ENCODE results near the gene METTL22.

Gene METTL22

DNA sequence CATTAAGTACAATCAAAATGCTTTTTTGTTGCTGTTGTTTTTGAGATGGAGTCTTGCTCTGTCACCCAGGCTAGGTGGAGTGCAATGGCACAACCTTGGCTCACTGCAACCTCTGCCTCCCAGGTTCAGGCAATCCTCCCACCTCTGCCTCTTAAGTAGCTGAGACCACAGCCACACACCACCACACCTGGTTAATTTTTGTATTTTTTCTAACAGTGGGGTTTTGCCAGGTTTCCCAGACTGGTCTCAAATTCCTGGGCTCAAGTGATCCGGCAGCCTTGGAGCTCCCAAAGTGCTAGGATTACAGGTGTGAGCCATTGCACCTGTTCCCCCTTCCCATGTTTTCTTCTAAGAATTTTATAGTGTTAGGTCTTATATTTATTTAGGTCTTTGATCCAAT is 48.0 kb downstream of the METTL22 start:
- DNase-seq, result no peak

DNA sequence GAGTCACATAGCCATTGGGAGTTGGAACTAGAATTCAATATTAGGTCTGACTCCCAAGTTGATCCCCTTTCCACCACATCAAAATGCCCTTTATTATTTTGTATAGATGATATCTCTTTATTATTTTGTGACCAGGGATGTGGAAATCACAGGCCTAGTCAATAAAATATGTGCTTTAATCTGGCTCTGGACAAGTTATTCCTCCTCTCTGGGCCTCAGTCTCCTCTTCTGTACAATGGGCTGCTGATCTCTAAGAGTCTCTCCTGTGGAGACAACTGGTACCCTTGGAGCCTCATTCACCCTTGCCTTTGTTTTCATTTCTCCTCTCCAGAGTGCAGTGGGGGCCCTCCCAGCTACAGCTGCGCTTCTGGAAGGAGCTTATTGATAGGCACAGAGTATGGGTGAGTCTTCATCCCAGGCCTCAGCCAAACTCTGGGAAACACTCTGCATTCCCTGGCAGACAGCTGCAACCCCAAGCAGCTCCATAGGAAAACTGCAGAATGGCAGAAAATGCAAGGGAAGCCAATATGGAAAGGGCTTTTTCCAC is 48.6 kb downstream of the METTL22 start:
- no peak for DNase-seq

DNA sequence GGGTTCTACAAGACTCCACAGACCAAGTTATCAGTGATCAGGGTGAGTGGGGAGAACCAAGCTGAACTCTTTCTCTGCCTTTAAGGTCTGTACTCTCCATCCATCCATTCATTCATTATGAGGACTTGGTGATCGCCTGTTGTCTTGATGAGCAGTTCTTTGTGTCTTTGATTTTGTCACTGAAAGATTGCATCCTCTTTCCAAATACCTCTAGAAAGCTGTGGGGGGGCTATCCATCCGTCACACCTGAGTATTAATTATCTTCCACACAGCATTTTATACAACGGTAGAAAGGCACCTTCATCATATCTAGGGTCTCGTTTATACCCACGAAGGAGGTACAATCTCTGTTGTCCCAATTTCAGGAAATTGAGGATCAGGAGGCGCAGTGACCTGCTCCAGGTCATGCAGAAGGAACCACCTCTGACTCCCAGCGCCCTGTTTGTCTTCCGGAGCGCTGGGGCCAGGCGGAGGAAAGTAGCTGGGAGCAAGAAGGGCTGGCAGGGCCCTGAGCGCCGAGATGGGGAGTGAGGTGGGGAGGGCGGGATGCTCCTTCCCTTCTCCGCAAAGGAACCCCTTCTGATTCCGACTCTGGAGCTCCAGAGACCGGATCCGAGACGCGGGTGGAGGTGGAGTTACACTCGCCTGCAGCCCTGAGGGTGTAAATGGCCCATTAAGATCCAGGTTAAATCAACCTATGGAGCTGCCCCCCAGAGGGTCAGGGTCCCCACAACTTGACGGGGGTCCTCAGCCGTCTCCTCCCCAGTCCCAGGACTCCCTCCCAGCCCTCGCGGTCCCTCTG is 52.3 kb downstream of the METTL22 start:
- peak; percentile 61 for DNase-seq

DNA sequence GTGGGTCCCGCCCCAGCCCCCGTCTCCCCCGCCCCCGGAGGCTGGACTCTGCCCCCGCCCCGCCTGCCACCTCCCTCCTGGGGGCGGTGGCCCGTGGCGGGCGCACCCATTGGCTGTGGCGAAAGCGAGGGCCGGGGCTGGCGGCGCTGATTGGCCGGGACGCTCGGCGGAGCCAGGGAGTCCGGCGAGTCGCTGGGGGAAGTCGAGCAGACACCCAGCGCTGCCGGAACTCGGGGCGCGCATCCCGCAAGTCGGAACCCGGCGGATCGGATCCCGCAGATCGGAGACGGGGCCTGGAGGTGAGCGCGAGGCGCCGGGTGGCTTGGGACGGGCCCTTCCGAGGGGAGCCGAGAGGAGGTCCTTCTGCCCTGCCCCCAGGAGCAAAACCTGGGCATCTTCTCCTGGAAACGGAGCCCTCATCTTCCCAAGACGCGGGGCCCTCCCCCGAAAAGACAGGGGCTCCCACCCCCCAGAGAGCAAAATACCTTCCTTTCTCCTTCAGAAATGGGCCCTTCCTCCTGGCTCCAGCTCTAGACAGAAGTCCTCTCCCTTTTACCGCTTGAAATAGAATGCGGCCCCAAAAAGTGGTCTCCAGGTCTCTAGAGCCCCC is 53.0 kb downstream of the METTL22 start, which contains the start of gene ABAT:
TSS of gene ABAT (plus strand) at position 205 of the 610 bp plus-strand sequence. CDS start 61,123 bp downstream, outside the sequence.
- DNase-seq, result peak; percentile 90

DNA sequence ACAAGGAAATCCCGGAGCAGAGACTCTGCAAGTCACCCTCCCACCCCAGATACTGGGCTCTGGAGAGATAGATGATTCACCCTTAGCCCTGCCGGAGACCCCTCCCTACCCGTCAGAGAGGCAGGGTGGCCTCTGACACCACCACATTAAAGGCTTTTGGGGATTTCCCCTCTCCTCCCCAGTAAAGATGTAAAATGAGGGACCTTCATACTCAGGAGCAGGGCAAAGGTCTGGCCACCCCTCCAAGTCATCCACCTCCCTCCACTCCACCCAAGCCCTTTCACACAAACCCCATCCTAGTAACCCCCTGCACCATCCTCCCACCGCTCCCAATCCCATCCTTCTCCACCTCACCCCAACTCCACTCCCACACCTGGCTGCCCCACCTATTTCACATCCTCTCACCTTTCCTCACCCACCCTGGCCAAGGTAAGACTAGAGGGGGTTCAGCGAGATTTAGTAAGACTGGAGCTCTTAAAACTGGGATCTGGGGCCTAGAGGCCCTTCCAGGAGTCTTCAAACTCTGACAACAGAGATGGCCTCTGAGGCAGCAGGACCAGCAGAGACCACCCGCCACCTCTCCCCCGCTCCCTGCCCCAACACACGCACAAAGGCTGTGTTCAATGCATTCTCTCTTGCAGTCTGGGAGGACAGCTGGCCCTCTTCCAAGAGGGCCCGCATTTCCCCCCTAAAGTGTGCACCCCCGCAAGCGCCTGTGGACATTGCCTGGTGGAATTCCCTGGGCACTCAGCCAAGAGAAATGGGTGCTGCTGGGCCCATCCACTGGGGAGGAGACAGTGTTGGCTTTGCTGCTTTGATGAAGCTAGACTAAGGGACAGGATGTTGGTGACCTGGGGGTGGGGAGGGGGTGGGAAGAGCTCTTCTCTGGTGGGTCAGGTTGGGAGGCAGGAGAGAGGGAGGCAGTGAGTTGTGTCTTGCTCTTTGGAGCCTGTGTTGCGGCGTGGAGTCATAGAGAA is 54.0 kb downstream of the METTL22 start:
- DNase-seq, result no peak

DNA sequence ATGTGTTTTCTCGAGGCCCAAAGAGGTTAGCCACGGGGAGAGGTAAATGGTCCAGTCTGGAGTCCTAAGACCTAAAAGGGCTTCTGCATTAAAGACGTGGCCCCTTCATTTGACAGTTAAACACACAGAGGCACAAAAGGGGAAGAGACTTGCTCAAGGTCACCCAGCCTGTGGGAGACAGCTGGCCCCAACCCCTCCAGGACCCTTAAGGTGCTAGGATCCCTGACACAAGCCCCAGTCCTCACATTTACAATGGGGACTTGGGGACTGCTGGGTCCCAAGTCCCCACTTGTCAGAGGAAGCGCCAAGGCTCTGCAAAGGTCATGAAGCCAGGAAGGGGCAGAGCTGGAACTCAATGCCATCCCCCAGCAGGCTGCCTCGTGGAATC is 54.7 kb downstream of the METTL22 start:
- DNase-seq, result no peak

DNA sequence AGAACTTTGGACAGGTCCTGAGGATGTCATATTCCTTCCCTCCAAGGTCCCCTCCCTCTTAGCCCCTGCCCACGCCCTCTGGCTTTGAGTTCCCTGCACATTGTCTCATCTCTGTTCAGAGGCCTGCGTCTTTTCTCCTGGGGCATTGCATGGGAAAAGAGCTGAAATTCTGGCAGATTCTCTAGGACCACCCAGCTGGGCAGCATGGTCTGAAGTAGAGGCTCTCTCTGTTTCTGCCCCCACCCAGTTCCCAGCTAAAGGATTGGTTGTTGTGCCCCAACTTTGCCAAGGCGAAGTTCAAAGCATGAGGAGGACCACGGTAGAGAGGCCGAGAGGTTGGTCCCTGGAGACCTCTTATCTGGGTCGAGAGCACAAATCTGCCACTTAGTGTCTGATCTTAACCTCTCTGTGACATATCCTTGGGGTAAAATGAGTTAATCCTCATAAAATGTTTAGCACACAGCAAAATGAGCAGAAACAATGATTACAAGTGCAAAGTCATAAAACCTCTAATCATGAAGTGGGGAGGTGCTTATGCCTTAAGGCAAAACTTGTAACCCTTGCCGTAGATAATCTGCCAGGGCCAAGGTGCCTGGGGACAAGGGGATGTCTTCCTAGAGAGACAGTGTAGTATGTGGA is 55.4 kb downstream of the METTL22 start:
- DNase-seq, result no peak

DNA sequence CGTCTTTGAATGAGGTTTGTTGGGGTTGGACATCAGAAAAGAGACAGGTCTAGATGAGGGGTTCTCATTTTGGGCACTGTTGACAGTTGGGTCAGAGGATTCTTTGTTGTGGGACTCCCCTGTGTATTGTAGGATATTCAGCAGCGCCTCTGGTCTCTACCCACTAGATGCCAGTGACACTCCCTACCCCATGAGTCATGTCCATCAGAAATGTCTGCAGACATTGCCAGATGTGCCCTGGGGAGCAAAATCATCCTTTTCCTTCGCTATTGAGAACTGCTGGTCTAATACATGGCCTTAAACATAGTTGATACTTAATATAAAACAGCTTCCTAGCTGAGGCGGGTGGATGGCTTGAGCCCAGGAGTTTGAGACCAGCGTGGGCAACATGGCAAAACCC is 56.0 kb downstream of the METTL22 start:
- no peak for DNase-seq

DNA sequence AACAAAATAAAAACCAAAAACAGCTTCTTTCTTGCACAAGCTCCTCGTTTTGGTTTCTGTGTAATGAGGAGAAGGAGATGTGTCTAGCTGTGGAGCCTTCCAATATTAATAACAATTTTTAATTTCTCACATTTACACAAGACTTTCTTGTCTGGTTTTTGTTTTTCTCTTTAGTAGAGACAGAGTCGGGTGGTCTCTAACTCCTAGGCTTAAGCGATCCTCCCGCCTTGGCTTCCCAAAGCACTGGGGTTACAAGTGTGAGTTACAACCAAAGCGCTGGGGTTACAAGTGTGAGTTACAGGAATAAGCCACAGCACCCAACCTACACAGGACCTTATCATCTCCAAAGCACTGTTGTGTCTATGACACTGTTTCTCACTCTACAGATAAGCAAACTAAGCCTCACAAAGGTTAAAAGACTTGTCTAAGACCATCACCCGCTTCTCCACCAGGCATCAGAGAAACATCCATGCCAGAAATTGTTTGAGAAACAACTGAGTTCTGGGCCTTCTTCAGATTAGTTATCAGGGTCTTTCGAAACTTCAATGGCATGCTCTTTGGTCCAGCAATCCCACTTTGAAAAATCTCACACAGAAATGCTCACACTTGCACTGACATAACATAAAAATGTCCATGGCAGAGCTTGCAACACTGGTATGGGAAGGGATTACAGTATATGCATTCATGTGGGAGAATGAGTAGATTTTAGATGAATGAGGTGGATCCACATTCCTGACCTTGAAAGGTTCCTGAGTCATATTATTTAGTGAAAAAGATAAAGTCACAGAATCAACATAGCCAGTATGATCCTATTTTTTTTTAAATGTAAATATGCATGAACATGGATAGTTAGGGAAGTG is 56.8 kb downstream of the METTL22 start:
- DNase-seq, result no peak

DNA sequence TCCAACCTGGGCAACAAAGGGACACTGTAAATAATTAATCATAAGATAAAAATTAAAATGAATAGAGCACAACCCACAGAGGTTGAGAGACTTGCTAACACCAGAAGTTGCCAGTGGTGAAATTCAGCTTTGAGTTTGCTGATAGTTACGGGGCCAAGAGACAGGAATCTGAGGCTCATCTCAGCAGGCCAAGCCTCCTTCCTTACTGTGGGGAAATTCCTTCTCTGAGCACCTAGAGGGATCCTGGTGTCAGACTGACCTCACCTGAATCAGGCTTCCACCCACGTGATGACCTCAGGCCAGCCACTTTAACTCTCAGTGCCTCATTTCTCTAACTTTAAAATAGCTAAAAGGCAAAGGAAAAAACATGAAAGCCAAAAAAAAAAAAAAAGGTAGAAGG is 57.7 kb downstream of the METTL22 start:
- DNase-seq, result no peak

DNA sequence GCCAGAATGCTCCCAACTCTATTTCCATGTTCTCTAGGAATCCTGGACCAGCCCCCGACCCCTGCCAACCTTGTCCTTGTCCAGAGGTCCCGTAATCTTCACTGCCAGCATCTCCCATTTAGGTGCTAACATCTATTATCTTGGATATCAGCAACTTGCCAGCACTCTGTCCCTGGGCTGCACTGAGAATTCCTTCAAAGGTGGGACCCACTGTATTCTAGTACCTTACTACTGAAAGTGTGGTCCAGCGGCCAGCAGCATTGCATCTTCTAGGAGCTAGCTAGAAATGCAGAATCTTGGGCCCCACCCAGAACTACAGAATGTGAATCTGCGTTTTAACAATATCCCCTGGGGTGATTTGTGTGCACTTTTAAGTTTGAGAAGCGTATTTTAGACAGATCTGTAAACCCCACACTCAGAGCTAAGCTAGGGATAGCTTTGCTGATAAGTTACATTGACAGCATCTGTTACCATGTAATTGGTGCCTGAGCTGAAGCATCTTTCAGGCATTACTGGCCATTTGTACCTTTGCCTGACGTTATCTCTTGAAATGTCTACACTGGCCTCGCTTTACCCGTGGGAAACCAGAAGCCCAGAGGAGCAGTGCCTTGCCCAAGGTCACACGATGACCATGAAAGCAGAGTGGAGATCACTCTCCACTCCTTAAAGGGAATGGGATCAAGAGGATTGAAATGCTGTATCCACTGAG is 61.2 kb downstream of the METTL22 start:
- DNase-seq, result no peak

DNA sequence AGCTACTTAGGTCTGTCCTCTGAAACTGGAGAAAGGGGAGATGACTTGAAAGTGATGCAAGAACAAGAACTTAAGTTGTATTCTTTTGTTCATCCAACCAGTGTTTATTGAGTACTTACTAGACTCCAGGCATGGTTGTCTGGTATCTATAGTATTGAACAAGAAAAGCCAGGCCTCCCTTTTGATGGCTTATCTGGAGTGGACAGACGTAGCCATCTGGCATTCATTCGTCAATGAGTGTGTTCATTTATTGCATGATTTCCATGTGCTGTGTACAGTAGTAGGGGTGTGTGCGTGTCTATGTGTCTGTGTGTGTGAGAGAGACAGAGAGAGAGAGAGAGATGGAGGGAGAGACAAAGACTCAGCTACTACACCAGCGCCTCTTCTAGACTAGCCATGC is 62.1 kb downstream of the METTL22 start:
- no peak for DNase-seq

DNA sequence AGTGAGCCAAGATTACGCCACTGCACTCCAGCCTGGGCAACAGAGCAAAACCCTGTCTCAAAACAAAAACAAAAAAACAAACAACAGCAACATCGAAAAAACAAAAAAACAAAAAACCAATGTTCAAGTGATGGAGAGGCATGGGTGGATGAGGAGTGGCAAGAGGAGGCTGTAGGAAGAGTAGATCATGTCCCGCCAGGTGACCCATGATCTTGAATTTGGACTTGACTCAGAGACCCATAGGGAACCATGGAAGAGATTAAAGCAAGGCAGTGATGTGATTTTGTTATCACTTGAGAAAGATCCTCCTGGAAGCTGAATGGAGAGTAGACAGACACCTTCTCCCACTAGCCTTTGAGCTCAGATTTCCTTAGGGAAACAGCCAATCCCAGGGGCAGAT is 64.1 kb downstream of the METTL22 start:
- no peak for DNase-seq

DNA sequence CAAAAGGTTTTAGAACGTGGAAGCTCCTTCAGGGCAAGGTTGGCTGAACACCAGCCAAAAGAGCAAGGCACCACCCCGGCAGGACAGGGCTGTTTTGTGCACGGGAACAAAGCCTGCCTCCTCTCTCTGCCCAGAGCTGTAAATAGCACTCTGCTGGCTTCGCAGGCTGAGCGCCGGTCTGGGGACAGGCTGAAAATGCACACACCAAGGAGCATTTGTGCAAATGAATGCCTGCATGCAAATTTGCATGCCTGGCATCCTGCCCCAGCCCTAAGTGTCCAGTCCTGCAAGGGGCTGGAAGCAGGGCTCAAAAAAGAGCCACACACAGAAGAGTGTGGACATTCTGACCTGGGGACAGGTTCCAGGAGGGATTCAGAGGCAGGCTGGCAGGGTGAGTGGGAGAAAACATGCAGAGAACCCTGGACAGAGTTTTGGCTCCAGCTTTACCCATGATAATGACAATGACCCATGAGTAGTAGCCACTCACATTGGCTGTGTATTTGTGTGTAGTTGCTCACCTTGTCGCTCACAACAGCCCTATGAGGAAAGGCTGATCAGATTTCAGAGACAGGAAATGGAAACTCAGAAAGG is 64.6 kb downstream of the METTL22 start:
- no peak for DNase-seq

DNA sequence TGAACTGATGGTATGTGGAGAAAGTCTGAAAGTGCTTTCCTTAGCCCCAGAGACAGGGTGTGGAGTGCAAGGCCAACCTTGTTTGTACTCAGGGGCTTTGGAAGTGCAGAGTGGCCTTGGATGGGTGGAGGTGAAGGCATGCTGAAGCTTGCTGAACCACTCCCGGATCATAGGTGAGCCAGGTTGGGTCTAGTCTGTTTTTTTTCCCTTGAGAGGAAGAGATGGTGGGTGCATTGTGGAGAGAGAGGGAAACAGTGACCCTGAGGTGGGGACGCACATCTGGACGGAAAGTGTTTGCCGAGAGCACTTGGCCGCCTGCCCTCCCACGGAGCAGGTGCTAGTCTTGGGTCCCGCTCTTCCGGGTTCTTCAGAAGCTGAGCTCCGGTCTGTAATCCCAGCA is 65.4 kb downstream of the METTL22 start:
- no peak for DNase-seq

DNA sequence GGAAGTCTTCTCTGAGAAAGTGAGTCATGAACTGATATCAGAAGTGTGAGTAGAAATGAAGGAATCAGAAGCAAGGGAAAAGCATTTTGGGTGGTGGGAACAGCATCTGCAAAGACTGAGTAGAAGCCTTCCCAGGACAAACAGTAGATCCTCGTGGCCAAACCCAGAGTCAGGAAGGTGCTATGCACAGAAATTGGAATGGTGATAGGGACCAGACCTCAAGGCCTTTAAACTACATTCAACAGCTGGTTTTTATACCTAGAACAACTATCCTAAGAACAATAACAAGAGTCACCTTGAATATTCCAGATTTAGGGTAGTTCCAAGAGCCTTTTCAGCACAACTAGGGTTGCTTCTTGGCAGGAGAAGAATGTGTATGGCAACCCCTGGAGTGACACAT is 68.2 kb downstream of the METTL22 start:
- no peak for DNase-seq

DNA sequence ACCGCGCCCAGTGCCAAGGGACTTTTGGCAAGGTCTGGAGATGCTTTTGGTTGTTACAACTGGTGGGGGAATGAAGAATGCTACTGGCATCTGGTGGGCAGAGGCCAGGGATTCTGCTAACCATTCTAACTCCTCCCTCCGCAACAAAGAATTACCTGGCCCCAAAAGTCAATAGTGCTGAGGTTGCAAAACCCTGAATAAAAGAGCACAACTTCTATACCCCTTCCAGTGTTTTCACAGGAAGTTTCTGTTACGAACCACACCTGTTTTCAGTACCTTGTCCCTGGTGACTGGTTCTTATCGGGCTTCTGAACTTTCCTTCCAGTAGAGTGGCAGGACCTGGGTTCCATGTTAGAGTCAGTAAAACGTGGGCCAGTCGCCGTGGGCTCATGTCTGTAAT is 70.2 kb downstream of the METTL22 start:
- DNase-seq, result no peak

DNA sequence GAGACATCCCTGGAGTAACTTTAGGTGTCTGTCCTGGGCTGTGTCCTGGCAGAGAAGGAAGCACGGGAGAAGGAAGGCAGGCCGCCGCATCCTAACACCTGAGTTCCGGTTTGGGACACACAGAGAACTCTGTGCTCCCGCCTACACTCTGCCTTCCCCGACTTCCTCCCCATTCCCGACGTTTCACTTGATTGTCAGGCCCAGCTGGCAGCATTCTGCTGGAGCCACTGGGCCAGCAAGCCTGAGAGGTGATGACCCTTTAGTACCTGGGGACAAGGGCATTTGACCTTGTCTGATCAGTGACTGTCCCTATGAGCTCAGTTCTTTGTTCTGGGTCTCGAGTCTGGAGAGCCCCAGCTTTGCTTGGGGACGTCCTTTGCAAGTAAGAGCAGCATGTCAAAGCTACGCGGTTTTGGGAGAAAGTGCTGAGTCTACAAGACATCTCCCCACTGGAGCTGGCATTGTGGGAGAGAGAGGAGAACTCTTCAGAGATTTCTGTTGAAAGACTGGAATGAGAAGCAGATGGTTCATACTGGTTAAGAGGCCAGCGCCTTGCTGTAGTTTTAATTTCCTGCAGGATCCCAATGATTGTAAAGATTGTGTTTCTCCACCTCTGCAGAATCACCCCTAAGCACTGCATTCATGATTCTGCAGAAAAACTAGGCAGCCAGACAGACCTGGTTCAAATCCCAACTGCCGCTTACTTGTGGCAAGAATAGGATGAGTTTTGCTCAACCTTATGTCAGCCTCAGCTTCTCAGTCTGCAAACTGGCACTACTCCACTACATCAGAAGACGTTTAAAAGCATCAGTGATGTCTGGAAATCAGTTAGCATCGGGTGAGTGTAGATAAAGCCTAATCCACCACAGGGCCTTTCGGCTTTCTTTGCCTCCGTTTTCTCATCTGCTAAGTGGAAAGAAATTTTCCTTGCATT is 73.6 kb downstream of the METTL22 start:
- DNase-seq, result no peak

DNA sequence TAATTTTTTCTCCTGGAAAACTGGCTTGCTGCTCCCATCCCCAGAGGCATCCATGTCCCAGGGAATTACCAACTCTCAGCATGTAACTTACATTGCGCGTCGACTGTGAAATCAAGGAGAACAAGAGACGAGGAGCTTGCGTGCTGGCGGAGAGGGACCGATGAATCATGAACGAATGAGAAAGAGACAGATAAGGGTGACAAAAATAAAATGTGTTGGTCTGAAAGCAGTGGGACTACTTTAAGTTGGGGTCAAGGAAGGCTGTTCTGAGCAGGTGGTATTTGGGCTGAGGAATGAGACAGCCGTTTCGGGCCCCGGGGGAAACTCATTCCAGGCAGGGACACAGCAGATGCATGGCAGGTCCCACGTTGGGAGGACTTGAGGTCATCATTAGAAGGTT is 75.4 kb downstream of the METTL22 start:
- DNase-seq, result no peak
